VCaP (cell line): ENCODE data around the gene CLK4.

Experiments
- H3K27ac ChIP-seq: fragments of 450-650 bp; 2 replicates; pipeline ENCODE4 v1.5.1; 2017
- TF ChIP-seq, protein P1 (sequence below): fragments of 450-650 bp; conservative IDR thresholded peaks from 2 replicates; pipeline ENCODE4 v1.5.1; 2017; ENCODE audit warnings: mild to moderate bottlenecking, moderate library complexity

The CLK4 gene

GRCh38 chr5:178583279-178583678 lies 43.6 kb downstream of the CLK4 start:
- H3K27ac ChIP-seq, result no peak overlapping the region
- TF ChIP-seq, protein P1, sequence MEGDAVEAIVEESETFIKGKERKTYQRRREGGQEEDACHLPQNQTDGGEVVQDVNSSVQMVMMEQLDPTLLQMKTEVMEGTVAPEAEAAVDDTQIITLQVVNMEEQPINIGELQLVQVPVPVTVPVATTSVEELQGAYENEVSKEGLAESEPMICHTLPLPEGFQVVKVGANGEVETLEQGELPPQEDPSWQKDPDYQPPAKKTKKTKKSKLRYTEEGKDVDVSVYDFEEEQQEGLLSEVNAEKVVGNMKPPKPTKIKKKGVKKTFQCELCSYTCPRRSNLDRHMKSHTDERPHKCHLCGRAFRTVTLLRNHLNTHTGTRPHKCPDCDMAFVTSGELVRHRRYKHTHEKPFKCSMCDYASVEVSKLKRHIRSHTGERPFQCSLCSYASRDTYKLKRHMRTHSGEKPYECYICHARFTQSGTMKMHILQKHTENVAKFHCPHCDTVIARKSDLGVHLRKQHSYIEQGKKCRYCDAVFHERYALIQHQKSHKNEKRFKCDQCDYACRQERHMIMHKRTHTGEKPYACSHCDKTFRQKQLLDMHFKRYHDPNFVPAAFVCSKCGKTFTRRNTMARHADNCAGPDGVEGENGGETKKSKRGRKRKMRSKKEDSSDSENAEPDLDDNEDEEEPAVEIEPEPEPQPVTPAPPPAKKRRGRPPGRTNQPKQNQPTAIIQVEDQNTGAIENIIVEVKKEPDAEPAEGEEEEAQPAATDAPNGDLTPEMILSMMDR, result no peak

- no peak overlapping the region for H3K27ac ChIP-seq
- TF ChIP-seq, protein P1, result no peak
Measured at GRCh38 chr5:178582291-178582690, 44.6 kb downstream of the CLK4 start.

GRCh38 chr5:178581621-178582020 lies 45.2 kb downstream of the CLK4 start:
- no peak overlapping the region for H3K27ac ChIP-seq
- TF ChIP-seq, protein P1, result no peak

GRCh38 chr5:178580271-178580955 lies 46.4 kb downstream of the CLK4 start:
- H3K27ac ChIP-seq, result no peak overlapping the region
- TF ChIP-seq, protein P1, result no peak

GRCh38 chr5:178577944-178578343 lies 48.9 kb downstream of the CLK4 start:
- TF ChIP-seq, protein P1, result no peak
- H3K27ac ChIP-seq, result no peak overlapping the region

GRCh38 chr5:178577376-178577839 lies 49.4 kb downstream of the CLK4 start:
- TF ChIP-seq, protein P1, result no peak
- H3K27ac ChIP-seq, result no peak overlapping the region

- no peak overlapping the region for H3K27ac ChIP-seq
- TF ChIP-seq, protein P1, result no peak
Measured at GRCh38 chr5:178576591-178577351, 50.1 kb downstream of the CLK4 start.
